ENCODE data around the gene DRG2. TPM values are rescaled to one million over a fixed set of nuclear protein-coding genes. Genes with fewer than 3 reads are reported as not detected.
A peak's percentile ranks its signal among the peaks of the same experiment; 100 is the strongest.

DRG2 gene
- total and polyA plus RNA-seq, 2 of the 13 experiments (the other 11 are each of a cell fraction or from before 2014, with no cell fraction given) = 20.1 to 26.6 TPM

- TF ChIP-seq ZBTB2 (CRISPR knock-in tag; IDR thresholded peaks at IDR 0.05; ENCODE audit: low read depth) (0 out of 2 replicates have a peak, but pooled peaks have one; percentile 43), MEIS2 (CRISPR knock-in tag; IDR thresholded peaks at IDR 0.05) (peak; percentile 93), SRY (CRISPR knock-in tag; IDR thresholded peaks at IDR 0.05) (0 out of 2 replicates have a peak, but pooled peaks have one; percentile 62), ZNF205 (CRISPR knock-in tag; IDR thresholded peaks at IDR 0.05) (0 out of 2 replicates have a peak, but pooled peaks have one; percentile 34), PRDM15 (CRISPR knock-in tag; IDR thresholded peaks at IDR 0.05) (0 out of 2 replicates have a peak, but pooled peaks have one; percentile 21), MLX (CRISPR knock-in tag; IDR thresholded peaks at IDR 0.05) (peak; percentile 37; the same call in 1 of the 2 replicates), E2F2 (CRISPR knock-in tag; IDR thresholded peaks at IDR 0.05; ENCODE audit: borderline replicate concordance) (no peak), HOXA9 (CRISPR knock-in tag; IDR thresholded peaks at IDR 0.05; ENCODE audit: borderline replicate concordance) (no peak), TERF1 (CRISPR knock-in tag; IDR thresholded peaks at IDR 0.05) (no peak), ZNF546 (CRISPR knock-in tag; conservative IDR thresholded peaks at IDR 0.05) (0 out of 2 replicates have a peak, but pooled peaks have one; percentile 7), LRRFIP1 (CRISPR knock-in tag; conservative IDR thresholded peaks at IDR 0.05) (no peak), PBX2 (CRISPR knock-in tag; IDR thresholded peaks at IDR 0.05) (peak; percentile 84), ARNT2 (CRISPR knock-in tag; IDR thresholded peaks at IDR 0.05; ENCODE audit: low read depth) (peak; percentile 70; the same call in 1 of the 2 replicates), HDAC2 (CRISPR knock-in tag; IDR thresholded peaks at IDR 0.05) (peak; percentile 66), ZNF589 (CRISPR knock-in tag; conservative IDR thresholded peaks at IDR 0.05) (peak; percentile 64; the same call in 1 of the 2 replicates)
Measured at GRCh38 chr17:18038861-18039534, 48.8 kb upstream of the DRG2 start, which contains the start of the genes ATPAF2 and GID4 (continued).

All from HepG2 (cell line).